ENCODE measurements around the gene KIF21A.

- TF ChIP-seq CTCF (IDR thresholded peaks at IDR 0.05) (no peak), POLR2A (IDR thresholded peaks at IDR 0.05) (no peak)
Measured at GRCh38 chr12:39375206-39375808, 67.6 kb downstream of the KIF21A start.
